DLD1 (cell line): ENCODE measurements around the gene ZBTB45.
"Not testable (repeated sequence)": the region's sequence is repeated elsewhere in the genome, so short reads cannot be mapped to it uniquely, and the experiment has no call there.

Source experiments
- in situ Hi-C: cut with HindIII; loops from 2 replicates; pipeline ENCODE4 v1.10.0; 2017; ENCODE audit warnings: low sequenced_read_pairs

The ZBTB45 gene

DNA sequence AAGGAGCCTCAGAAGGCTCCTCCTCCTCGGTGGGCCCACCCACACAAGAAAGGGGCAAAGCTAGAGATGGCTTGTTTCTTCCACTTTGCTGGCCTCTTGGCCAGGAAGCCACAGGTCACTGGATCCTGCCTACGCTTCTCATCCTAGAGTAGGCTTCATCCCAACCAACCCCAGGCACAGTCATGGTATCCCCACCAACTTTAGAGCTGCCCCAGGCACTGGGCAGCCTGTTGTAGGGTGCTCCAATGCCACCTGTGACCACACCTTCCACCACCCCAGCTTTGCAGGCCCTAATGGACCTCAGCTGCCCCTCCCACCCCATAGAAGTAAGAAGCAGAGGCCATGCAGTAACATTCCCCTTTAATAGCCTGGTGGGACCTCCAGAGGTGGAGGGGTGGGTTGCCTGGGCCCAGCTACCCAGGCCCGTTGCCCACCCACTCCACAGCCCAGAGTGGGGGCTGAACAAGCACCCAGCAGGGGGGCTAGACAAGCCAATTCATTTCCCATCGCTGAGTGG lies 35.8 kb upstream of the ZBTB45 start:
- in situ Hi-C loops = no loop called here

DNA sequence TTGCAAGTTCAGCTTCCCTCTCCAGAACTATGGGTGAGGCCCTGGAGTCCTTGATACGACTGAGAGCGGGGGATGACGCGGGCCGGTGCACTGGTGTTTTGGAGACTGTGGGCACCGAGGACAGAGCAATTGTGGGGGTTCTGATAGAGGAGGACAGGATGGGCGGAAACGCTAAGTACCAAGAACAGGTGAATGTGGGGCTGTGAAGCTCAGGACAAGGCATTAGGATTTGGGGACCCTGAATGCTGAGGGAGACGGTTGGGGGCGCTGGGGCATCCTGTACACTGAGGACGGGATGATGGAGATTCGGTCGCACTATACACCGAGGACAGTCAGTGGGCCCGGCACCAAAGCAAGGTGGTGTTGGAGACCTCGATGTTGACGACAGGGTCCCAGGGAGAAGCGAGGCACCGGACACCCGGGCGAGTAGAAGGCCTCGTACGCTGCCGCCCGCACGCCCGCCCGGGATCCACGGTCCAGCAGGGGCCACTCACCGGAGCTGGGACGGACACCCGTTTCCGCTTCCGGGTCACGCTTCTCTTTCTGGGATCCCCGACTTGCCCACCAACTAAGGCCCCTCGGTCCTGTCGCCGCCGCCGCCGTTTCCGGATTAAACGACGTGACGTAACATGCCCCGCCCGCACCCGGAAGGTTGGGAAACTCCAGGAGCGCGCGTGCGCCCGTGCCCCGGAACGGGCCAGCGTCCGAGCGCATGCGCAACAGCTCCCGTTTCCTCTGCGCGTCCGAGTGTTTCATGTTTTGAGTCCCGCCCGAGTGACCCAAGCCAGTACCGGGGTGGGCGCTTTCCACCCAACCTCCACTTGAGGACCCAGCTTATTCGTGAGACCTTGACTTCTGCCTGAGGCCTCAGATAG lies 35.1 kb upstream of the ZBTB45 start, which contains the start of gene CHMP2A:
CHMP2A (minus strand) TSS at position 612 of the 875 bp plus-strand sequence. CDS start 893 bp downstream, outside the sequence.
- in situ Hi-C loops = no loop called here

DNA sequence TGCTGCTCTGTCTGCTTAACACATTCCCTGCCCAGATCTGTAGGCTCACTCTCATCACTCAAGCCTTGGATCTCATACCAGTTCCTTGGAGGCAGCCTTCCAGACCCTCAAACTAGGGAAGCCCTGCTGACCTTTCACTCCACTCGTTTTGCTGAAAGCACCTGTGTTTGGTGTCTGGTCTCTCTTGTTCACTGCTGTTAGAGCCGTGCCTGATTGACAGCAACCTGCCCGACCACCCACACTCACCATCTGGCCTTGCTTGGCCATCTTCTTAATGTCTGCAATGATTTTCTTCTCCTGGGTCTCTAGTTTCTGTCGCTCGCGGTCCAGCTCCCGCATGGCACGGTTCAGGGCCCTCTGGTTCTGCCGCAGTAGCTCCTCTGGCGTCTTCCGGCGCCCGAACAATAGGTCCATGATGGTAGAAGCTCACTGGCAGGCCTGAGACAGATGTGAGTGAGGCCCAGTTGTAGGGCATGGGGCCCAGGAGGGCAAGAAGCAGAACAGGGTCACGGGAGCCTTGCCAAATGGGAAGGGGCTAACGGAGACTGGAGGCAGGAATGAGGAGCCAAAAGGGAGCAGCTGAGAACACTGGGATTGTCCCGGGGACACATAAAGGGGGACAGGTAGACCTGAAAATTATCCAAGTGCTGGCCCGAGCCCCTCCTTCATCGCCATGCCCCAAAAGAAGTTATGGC lies 34.3 kb upstream of the ZBTB45 start:
- in situ Hi-C loops = no loop called here

DNA sequence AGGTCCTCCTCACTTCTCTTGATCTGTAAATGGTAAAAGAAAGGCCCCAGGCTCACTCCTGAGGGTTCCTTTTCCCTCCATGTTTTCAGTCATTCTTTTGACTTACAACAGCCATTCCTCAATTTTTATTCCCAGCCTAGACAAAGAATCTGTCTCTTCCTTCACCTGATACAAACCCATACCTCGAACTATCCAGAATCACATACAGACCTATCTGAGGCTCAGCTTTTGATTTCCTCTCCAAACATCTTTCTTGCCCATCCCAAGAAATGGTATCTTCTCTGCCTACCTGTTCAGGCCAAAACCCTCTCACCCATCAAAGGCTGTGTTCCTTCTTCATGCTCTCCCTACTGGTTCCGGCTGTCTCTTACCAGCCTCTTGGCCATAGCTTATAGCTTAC lies 33.0 kb upstream of the ZBTB45 start:
- in situ Hi-C loops = no loop called here

DNA sequence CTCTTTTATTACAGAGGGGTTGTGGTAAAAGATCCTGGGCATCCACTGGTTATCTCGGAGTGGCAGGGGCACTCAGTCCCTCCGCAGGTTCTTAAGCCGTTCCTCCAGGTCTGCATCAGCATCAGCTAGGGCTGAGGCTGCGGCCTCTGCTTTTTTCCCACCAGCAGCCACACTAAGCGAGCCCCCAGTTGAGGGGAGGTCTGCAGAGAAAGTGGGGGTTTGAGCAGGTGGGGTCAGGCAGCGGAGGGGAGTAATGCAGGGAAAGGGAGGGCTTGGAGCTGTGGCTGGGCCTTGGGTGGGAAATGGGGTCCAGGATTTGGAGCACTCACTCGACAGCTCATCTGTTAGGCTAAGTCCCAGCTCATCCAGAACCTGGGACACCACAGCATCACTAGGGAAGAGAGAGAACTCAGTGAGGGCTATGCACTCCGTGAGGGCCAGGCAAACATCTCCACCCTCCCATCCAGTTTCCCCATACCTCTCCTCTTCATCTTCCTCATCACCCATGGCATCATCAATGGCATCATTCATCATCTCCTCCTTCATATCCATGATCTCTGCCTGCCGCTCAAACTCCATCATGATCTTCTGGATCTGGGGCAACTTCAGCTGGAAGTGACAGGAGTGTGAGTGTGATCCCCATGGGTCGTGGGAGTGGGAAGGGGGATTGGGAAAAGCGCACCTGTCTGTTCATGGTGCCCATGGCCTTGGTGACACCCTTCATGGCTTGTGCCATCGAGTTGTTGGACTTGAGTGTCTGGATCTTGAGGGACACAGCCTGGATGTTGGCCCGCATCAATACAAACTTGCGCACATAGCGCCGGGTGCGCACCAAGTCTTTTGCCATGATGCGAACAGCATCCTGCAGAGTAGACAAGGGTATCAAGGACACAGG lies 32.2 kb upstream of the ZBTB45 start:
- in situ Hi-C loops = no loop called here

DNA sequence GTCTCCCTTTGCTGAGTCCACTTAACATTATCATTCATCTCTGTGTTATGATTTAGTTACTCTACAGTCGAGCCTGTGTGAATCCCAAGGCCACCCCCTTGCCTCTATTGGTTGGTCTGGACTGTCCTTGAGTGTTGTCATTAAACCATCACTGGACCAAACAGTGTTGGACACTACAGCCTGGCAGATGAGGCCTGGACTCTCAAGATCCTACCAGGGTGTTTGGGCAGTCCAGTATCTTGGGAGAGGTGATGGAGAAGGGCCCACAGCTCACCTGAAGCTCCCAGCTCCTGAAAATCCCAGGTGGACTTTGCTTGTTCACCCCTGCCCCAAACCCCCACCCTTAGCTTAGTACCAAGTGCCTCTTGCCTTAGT lies 31.5 kb upstream of the ZBTB45 start:
- in situ Hi-C loops = no loop called here

DNA sequence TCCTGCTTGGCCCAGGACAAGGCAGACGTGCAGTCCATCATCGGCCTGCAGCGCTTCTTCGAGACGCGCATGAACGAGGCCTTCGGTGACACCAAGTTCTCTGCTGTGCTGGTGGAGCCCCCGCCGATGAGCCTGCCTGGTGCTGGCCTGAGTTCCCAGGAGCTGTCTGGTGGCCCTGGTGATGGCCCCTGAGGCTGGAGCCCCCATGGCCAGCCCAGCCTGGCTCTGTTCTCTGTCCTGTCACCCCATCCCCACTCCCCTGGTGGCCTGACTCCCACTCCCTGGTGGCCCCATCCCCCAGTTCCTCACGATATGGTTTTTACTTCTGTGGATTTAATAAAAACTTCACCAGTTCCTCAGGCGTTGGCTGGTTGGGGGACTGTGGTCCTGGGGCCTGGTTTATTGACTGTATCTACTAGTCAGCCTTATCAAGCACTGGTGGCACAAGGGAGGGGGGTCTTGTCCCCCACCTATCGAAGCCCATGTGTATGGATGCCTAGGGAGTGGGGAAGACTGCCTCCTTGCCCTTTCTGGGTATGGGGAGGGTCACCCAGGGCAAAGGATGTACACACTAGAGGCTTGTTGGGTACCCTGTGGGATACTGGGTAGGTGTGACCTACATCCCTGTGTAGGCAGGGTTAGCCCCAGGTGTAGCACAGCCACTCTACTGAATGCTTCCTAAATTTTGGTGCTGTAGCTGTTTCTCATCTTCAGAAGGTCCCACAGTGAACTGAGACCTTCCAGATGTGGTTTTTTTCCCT lies 30.9 kb upstream of the ZBTB45 start:
- in situ Hi-C loops = no loop called here

DNA sequence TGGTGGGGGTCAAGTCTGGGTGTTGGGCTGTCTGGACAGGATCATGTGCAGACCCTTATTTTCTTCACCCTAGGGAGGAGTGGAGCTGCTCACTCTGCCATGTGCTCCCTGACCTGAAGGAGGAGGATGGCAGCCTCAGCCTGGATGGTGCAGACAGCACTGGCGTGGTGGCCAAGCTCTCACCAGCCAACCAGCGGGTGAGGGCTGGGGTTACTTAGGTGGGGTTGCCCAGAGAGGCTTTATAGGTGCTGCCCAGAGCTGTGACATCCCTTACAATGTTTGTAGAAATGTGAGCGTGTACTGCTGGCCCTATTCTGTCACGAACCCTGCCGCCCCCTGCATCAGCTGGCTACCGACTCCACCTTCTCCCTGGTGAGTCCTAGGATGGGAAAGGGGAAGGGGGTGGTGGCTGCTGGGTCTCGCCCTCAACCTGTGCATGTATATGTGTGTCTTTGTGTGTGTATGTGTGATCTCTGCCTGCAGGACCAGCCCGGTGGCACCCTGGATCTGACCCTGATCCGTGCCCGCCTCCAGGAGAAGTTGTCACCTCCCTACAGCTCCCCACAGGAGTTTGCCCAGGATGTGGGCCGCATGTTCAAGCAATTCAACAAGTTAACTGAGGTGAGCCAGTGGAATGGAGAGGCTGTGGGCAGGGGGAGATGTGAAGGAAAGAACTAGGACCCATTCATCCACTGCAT lies 30.2 kb upstream of the ZBTB45 start:
- in situ Hi-C loops = no loop called here

DNA sequence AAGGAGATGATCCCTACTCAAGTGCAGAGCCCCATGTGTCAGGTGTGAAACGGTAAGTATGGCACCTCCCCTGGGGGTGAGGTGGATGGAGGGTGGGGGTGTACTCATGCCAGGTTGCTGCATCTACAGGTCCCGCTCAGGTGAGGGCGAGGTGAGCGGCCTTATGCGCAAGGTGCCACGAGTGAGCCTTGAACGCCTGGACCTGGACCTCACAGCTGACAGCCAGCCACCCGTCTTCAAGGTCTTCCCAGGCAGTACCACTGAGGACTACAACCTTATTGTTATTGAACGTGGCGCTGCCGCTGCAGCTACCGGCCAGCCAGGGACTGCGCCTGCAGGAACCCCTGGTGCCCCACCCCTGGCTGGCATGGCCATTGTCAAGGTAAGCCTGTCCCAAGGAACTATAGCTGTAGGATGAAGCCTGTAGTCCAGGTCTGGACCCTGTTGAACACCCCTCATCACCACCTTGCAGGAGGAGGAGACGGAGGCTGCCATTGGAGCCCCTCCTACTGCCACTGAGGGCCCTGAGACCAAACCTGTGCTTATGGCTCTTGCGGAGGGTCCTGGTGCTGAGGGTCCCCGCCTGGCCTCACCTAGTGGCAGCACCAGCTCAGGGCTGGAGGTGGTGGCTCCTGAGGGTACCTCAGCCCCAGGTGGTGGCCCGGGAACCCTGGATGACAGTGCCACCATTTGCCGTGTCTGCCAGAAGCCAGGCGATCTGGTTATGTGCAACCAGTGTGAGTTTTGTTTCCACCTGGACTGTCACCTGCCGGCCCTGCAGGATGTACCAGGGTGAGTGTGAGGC lies 29.5 kb upstream of the ZBTB45 start:
- in situ Hi-C loops = no loop called here

DNA sequence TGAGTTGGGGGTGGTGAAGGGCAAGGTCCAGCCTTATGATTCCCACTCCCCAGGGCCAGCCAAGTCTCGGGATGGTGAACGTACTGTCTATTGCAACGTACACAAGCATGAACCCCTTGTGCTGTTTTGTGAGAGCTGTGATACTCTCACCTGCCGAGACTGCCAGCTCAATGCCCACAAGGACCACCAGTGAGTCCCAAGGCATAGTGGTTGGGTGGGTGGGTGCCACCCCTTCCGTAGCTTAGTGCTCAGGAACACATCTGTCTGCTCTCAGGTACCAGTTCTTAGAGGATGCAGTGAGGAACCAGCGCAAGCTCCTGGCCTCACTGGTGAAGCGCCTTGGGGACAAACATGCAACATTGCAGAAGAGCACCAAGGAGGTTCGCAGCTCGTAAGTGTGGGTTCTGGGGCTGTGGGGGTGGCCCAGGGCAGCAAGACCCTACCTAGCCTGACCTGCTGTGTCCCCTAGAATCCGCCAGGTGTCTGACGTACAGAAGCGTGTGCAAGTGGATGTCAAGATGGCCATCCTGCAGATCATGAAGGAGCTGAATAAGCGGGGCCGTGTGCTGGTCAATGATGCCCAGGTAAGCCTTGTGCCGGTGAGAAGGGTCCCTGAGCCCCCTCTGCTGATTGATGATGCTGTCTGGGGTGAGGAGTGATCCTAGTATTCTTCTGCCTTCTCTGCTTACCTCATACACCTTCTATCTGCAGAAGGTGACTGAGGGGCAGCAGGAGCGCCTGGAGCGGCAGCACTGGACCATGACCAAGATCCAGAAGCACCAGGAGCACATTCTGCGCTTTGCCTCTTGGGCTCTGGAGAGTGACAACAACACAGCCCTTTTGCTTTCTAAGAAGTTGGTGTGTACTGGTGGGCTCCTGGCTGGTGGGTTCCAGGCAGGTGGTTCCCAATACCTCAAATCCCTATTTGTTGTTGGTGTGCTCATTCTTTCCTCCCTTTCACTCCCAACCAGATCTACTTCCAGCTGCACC lies 28.0 kb upstream of the ZBTB45 start:
- in situ Hi-C loops = no loop called here

DNA sequence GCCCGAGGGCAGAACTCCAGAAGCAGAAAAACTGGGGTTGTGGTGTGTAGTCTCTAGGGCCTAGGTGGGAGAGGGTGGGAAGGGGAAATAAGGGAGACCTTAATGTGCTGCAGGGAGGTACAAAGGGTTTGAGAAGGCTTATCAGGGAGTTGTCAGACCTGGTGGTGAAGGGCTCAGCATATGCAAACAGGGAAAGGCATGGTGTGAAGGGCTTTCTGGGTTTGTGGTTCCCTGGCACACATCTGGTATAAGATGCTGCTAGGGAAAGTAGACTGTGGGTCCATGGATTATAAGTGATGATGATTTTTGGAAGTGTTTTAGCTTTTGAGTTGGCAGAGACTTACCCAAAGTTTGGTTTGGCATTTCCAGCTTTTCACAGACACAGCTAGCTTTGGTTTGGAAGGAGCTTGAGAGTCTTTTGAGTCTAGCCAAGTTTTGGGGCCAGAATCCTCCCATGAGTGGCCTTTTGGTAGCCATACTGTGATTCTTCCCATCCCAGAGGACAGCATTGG lies 26.5 kb upstream of the ZBTB45 start:
- in situ Hi-C loops = no loop called here

DNA sequence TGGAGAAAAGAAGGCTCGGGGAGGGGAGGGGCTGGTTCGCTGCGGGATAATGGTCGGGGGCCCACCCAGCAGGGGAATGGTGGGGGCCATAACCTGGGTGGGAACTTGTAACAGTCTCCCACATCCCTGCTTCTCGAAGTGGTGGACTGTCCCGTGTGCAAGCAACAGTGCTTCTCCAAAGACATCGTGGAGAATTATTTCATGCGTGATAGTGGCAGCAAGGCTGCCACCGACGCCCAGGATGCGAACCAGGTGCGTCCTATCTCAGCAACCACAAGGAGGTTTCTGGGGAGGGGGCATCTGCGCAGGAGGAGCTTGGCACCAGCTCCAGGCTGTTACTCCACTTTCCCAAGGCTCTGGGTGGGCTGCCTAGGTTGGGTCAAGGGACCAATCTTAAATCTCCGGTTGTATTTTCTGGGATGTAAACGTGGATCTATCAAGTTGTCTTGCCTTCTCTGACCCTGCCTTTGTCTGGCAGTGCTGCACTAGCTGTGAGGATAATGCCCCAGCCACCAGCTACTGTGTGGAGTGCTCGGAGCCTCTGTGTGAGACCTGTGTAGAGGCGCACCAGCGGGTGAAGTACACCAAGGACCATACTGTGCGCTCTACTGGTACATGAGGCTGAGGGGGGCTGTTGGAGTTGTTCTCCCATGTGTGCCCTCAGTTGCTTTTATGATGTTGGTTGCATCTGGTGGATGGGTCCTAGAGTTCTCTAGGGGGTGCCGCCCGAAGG lies 25.8 kb upstream of the ZBTB45 start:
- in situ Hi-C loops = no loop called here

DNA sequence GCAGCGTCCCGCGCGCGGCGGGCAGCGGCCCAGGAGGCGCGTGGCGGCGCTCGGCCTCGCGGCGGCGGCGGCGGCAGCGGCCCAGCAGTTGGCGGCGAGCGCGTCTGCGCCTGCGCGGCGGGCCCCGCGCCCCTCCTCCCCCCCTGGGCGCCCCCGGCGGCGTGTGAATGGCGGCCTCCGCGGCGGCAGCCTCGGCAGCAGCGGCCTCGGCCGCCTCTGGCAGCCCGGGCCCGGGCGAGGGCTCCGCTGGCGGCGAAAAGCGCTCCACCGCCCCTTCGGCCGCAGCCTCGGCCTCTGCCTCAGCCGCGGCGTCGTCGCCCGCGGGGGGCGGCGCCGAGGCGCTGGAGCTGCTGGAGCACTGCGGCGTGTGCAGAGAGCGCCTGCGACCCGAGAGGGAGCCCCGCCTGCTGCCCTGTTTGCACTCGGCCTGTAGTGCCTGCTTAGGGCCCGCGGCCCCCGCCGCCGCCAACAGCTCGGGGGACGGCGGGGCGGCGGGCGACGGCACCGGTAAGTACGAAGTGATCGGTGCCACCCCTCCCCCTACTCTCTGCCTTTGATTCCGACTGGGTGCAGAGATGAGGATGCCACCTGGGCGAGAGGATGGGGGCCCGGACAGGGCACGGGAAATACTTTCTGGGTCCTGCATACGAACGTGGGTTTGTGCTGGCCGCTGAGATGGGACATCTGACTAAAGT lies 25.1 kb upstream of the ZBTB45 start:
- in situ Hi-C loops = no loop called here

DNA sequence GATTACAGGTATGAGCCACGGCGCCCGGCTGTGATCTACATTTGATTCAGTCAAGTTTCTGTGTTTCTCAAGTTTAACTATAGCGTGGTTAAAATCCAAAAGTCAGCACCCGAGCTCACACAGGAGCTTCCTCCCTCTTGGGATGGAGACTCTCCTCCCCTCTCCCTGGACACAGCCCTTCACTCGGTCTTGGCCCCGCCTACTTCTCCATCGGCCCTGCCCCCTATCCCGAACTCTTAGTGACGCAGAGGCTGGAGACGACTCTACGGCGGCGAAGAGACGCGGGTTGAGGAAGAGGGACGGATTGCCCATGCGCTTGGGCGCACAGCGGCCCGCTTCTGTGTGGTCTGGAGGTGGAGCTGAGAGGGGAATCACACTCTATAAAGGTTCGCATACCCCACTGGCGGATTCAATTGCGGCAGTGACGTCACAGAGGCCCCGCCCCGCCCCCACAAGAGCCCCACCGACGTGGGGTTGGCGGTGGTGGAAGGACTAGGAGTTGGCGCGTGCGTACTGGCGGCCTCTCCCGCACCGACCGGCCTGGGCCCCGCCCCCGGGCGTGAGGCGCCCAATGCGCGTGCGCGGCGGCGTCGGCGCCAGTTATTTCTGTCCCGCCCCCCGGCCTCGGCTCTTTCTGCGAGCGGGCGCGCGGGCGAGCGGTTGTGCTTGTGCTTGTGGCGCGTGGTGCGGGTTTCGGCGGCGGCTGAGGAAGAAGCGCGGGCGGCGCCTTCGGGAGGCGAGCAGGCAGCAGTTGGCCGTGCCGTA lies 24.4 kb upstream of the ZBTB45 start, which contains the start of gene TRIM28:
TRIM28 (plus strand) TSS at position 239 of the 765 bp plus-strand sequence. CDS start 694 bp downstream, outside the sequence.
- in situ Hi-C loops = no loop called here

DNA sequence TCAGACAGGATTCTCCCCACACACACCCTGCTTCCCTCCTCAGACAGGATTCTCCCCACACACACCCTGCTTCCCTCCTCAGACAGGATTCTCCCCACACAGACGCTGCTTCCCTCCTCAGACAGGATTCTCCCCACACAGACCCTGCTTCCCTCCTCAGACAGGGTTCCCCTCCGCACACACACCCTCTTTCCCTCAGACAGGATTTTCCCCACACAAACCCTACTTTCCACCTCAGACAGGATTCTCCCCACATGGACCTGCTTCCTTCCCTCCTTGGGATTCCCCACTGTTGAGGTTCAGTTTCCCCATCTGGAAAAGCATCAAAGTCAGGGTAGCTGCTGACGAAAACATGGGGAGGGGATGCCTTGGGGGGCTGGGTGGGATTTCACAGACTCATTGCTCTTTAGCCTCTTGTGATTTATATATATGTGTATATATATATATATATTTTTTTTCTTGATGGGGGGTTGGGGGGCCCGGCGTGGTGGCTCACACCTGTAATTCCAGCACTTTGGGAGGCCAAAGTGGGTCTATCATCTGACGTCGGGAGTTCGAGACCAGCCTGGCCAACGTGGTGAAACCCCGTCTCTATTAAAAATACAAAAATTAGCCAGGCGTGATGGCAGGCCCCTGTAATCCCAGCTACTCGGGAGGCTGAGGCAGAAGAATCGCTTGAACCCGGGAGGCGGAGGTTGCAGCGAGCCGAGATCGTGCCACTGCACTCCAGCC lies 23.2 kb upstream of the ZBTB45 start:
- in situ Hi-C loops = not testable (repeated sequence)
